ENCODE data around the gene CR1L.
"Not testable (repeated sequence)": the region's sequence is repeated elsewhere in the genome, so short reads cannot be mapped to it uniquely, and the experiment has no call there.

Gene CR1L

DNA sequence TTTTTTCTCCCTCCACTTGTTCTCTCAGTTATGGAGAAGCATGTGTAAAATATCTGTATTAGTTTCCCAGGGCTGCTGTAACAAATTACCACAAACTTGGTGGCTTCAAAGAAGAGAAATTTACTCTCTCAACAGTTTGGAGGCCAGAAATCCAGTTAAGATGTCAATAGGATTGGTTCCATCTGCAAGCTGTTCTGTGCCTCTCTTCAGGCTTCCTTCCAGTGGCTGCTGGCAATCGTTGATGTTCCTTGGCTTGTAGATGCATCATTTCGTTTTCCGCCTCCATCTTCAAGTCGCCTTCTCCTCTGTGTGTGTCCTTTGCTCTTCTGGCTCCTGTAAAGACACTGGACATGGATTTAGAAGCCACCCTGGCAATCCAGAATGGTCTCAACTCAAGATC is 45.6 kb downstream of the CR1L start:
- DNase-seq, result not testable (repeated sequence)

DNA sequence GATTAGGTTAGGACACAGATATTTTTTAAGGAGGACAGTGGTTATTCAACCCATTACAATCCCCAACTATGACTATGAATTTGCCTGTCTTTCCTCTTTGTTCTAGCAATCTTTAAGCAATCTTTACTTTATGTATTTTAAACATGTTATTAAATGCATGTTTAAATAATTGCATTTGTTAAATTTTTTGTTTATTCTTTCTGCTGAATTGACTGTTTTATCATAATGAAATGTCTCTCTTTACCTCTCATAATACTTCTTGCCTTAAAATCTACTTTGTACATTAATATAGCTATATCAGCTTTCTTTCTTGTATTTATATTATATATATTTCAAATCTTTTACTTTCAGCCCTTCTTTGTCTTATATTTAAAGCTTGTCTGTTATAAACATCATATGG is 46.1 kb downstream of the CR1L start:
- DNase-seq, result no peak

DNA sequence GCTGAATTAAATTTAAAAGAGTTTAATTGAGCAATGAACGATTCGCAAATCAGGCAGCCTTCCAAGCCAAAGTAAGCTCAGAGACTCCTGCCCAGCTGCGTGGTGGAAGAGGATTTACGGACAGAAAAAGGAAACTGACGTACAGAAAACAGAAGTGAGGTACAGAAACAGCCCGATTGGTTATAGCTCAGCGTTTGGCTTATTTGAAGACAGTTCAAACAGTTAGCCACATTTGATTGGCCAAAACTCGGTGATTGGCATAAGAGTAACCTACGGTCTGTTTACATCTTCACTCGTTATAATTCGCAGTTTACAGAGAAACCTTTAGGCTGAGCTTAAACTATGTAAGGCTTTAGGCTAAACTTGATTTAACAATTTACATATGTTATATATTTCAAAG is 46.9 kb downstream of the CR1L start:
- no peak for DNase-seq

DNA sequence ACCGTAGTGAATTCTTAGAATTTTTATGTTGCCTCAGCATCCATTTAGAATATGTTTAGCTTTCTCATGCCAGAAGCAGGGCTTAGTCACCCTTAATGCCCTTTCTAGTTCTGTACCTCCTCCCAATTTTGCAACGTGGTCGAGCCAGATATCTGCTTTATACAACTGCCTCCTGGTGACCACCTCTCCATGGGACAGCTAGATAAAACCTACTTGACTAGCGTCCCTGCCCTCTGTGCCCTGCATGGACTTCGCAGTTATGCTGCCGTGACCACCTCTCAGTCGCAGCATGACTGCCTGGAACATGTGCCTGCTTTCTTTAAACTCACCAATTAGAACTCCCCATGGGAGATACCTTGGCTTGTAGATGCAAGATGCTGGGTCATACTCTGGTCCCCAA is 47.4 kb downstream of the CR1L start:
- DNase-seq, result not testable (repeated sequence)

DNA sequence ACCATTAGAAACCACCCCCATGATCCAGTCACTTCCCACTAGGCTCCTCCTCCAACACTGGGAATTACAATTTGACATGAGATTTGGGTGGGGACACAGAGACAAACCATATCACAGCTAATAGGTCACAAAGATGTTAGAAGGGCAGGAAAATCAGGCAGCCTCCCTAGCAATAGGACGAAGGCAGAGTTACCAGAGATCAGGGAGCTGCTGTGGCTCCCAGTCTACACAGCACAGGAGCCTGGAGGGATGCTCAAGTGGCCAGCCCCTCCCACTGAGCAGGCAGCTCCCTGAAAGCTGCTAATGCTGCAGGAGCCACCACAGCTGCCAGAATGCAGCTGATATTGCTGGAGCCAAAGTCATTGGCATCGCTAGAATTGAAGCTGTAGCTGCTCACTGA is 51.0 kb downstream of the CR1L start:
- DNase-seq, result no peak

DNA sequence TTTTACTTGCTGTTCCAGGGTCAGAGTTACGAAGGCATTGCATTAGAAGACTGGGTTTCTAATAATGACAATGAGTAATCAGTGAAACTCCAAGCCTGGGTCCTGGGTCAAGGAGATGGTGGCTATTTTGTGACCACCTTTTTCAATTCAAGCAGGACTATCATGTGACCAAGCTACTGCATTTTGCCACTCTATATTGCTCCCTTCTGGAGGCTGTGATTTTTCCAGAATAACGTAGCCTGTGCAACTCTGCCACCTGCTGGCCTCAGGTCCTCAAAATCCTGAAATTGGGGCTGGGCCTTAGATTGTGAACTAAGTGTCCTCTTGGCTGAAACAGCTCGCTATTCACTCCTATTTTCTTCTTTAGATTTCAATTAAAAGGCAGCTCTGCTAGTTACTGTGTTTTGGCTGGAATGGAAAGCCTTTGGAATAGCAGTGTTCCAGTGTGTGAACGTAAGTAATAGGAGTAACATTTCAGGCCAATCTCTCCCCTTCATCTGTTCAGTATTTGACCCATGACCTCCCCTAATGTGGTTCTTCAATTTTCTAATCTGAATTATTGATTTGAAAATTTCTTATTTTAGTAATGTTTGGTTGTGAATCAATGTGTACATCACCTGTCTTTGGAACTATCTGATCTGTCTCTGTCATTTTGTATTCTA is 54.0 kb downstream of the CR1L start:
- no peak for DNase-seq

DNA sequence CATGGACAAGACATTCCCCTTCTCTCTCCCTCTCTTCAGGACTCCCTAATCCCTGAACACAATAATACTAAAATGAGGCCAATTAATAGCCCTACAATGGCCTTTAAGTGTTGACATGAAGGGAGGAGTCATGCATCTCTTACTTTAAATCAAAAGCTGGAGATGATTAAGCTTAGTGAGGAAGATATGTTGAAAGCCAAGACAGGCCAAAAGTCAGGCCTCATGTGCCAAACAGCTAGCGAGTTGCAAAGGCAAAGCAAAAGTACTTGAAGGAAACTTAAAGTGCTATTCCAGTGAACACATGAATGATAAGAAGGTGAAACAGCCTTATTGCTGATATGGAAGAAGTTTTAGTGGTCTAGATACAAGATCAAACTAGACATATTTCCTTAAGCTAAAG is 57.4 kb downstream of the CR1L start:
- DNase-seq, result no peak

DNA sequence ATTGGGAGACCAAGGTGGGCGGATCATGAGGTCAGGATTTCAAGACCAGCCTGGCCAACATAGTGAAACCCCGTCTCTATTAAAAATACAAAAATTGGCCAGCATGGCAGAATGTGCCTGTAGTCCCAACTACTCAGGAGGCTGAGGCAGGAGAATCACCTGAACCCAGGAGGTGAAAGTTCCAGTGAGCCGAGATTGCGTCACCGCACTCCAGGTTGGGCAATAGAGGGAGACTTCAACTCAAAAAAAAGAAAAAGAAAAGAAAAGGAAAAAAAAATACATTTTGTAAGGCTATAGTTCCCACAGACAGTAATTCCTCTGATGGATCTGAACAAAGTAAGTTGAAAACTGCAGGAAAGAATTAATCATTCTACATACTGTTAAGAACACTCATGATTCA is 58.8 kb downstream of the CR1L start:
- DNase-seq, result no peak

DNA sequence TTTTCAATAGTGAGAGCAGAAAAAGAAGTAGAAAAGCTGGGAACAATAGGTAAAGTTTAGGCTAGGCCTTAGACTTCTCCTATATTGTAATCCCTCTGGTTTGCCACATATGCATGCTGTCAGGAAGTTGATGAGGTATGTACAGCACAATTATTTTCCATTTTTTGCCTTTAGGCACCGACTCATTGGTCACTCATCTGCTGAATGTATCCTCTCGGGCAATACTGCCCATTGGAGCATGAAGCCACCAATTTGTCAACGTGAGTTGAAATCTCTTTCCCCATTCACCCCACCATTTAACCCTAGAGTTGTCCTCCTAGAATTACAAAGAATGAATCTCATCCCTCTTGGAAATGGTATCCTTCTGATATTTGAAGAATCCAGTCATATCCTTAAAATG is 63.1 kb downstream of the CR1L start:
- not testable (repeated sequence) for DNase-seq

DNA sequence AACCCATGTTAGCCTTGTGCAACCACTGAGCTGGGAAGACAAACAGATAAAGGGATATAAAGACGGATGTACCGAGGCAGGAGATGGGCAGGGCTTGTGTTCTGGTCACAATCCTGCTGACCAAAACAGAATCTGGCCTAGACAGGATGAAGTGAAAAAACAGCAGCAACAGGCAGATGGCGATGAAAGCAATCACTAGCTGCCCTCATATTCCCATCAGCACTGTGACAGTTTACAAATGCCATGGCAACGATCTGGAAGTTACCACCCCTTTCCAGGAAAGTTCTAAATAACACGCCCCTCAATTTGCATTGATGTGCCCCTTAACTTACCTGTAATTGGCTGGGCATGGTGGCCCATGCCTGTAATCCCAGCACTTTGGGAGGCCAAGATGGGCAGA is 66.4 kb downstream of the CR1L start:
- no peak for DNase-seq

DNA sequence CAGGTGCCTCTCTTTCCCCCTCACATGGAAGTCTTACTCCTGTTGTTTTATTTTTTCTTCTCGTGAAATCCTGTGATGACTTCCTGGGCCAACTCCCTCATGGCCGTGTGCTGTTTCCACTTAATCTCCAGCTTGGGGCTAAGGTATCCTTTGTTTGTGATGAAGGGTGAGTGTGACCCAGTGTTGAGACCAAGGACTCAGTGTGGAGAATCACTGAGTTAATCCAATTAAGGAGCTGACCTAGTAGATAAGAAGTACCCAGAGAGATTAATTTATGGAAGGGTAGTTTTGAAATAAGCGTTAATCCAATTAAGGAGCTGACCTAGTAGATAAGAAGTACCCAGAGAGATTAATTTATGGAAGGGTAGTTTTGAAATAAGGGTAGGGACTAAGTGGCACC is 67.8 kb downstream of the CR1L start:
- DNase-seq, result not testable (repeated sequence)

DNA sequence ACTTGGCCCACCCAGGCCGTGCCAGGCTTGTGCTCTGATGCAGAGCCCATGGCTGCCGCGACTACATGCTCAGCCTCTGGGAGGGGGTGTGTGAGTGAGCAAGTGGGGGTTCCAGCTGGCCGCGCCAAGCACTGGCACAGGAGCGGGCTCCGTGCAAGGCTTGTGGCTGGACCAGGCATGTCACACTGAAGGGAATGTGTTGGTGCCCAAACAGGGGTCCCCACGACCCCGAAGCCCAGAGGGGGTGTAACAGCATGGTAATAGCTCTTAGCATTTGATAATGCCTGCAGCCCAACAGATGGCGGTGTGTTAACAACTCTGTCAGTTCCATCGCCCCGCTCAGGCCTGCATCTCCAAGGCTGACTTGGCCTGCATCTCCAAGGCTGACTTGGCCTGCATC is 68.6 kb downstream of the CR1L start:
- DNase-seq, result no peak

DNA sequence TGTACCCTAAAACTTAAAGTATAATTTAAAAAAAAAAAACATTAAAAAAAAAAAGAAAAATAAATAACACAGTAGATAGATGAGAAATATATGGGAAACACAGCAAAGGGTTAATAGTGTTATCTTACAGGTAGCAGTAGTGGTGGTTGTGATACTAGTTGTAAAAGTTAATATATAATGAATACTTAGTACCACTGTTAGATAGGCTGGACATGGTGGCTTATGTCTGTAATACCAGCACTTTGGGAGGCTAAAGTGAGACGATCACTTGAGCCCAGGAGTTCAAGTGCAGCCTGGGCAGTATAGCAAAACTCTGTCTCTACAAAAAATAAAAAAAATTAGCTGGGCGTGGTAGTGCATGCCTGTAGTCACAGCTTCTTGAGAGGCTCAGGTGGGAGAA is 74.3 kb downstream of the CR1L start:
- no peak for DNase-seq

DNA sequence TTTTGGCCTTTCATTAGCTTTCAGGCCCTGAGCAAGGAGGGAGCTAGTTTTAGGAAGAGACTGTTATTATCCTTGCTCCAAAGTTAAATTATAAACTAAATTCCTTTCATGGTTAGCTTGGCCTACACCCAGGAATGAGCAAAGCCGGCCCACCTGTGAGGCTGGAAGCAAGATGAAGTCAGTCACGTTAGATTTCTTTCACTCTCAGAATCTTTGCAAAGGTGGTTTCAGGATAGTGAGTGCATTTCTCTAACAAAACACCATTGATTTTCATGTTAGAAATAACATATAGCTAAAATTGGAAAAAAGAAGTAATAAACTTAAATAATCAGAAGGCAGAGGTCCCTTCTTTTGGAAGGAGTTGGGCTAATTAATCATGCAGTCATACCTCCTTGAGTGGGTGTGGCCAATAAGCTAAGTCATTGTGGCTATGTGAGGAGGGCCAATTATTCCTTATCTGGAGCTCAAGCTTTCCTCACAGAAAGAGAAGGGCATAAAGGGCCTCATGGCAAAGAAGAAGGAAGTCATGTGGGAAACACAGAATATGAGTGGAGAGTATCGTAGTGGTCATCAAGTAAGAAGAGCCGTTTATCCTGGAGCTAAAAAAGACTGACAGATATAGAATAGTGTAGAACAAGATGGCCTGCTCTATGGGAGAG is 83.4 kb downstream of the CR1L start:
- DNase-seq, result not testable (repeated sequence)

DNA sequence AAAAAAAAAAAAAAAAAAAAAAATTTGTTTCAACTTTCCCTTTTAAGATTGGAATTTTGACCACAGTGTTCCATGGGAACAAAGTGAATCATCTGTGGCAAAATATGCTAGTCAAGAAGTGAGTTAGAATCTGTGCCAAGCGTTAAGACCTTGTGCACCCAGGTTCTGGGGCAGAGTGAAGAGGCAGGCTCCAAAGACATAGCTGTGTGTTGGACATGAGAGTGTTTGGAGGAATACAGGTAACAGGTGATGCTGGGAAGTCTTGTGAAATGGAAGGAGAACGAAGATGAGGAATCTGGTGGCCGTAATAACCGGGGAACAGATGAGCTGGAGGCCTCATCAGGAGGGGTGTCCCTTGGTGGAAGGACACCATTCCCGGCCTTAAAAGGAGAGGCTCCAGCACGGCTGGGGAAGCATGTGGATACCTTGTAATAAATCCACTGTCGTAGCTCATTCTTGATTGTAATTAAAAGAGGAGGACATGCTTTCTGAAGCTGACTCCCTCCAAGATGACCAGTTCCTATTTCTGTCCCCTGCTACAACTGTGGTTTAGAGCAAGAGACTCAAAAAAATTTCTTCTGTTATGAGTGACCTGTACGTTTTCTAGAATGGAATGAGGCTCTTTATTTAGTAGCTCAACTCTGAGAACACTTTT is 92.7 kb downstream of the CR1L start:
- DNase-seq, result not testable (repeated sequence)

DNA sequence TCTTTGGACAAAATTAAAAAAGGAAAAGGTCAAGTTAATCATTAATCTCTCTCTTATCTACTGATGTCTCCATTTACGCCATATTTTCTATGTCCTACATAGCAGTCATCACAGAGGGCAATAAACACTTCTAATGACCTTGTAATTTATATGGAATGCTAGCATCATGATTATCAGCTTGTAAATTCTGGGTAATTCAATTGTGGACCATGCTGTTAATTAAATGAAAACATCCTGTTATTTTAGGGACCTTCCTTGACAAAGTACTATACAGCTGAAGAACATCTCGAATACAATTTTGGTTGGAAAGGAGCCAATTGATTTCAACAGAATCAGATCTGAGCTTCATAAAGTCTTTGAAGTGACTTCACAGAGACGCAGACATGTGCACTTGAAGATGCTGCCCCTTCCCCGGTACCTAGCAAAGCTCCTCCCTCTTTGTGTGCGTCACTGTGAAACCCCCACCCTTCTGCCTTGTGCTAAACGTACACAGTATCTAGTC is 93.3 kb downstream of the CR1L start:
- not testable (repeated sequence) for DNase-seq

DNA sequence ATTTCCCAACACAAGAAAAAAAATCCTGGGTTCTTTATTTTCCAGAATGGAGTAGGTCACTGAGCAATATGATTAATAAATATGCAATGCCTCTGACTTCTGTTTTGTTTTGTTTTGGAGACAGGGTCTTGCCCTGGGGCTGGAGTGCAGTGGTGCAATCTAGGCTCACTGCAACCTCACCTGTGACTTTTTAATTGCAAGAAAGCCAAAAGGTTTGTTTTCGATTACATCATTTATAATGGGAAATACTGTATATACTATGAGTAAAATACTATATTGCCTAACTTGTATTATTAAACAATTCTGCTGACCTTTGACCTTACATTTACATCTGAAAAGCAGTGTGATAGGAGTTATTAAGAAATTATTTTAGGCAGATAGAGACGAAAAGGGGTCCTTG is 95.3 kb downstream of the CR1L start:
- no peak for DNase-seq

DNA sequence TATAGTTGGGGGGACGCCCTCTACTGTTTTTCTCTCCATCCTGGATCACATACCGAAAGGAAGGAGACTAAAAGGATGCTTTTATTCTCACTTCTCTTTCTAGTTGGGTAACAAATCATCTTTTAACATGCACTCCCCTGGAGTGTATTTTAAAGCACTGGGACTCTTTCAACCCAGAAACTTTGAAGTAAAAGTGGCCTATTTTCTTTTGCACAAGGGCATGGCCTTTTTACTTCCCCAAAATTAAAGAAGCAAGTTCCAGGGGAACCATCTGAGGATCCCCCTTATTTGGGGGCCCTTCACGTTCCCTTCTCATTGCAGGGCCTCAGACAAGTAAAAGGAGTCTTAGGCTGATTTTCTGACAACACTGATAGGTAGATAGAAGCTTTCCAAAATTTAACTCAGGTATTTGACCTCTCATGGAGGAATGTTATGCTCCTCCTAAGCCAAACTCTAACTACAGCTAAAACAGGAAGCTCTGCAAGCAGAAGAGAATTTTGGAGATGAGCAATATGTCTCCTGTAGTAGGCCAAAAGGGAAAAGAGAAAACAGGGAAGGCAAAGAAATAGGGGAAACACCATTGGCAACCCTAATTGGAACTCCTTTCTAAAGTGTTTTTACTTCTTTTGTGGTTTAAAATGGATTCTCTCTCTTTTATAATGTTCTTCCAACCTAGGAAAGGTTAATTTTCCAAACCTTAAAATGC is 98.1 kb downstream of the CR1L start:
- no peak for DNase-seq

DNA sequence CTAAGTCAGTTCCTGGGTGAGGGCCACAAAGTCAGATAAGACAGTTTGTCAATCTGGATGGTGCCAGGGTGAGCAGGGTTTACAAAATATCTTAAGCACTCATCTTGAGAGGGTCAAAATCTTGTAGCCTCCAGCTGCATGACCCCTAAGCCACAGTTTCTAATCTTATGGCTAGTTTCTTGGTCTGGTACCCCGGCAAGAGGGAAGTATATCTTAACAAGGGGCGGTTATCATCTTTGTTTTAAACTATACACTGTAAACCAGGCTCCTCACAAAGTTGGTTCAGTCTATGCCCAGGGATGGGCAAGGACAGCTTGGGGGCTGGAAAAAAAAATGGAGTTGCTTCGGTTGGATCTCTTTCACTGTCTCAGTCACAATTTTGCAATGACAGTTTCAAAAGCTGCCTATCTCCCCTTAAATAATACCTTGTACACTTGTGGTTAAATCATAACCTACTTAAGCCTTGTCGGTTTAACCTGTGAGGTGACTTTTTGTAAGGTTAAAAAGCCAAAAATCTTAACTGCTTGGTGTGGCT is 99.1 kb downstream of the CR1L start:
- no peak for DNase-seq

DNA sequence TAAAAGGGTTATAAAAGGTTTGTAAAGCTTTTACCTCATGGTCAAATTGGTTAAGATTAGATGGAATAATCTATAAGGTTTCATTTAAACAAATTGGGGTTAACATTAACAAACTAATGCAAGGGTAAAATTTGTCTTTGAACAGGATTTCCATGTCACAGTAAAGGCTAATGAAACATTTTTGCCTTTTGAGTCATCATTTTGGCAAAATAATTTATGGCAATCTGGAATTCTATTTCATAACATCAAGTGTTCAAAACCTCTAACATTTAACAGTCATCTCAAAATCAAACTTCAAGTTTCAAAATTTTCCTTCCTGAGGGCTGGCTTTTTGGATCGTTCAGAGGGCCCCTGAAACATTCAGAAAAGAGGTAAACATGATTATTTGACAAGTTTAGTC is 100.4 kb downstream of the CR1L start:
- DNase-seq, result no peak

DNA sequence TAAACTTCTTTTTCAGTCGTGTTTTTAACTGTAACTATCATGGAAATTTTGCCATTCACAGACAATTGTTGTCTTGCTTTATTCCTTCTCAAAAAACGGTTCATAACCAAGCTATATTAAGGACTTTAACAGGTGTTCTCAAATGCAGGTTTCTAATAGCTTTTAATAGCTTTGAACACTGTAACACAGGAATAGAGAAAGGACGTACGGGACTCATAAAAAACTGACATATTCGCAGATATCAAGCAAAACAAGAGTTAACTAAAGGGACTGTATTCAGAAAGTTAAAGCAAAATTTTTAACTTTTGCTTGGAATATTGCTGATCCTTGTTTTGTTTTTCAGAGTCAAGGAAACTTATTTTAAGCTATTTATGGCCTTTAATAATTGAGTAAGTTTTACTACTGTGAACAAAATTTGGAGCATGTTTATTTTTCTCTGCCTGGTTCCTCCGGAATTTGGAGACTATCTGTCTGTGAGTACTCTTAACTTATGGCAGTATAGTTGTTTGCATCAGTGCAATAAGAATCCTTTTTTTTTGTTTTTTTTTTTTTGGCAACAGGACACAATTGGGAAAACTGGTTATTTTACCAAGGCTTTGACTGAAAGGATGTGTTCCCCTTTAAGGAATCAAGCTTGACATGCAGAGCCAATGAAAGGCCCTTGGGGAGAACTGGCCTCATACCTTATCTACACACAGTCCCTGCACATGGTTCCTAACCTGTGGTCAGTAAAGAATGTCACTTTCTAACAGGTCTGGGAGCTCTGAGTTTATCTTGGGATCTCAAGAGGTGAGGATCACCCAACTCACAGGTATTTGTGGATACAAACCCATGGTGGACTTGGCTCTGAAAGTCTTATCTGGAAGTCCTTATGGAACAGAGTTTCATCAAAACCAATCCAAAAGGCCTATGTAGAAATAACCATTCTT is 101.2 kb downstream of the CR1L start:
- no peak for DNase-seq

Data from right forelimb (tissue), 1 donor.